ENCODE measurements around the gene SIPA1L3.

The SIPA1L3 gene

GRCh38 chr19:38239816-38240215, 332.8 kb downstream of the SIPA1L3 start:
- DNase-seq (ENCODE audit: low read depth): no peak

- DNase-seq (ENCODE audit: low read depth): no peak
Observed at GRCh38 chr19:38243279-38243673, 336.3 kb downstream of the SIPA1L3 start.

- DNase-seq (ENCODE audit: low read depth): peak; percentile 79
Observed at GRCh38 chr19:38245826-38246498, 339.0 kb downstream of the SIPA1L3 start.

GRCh38 chr19:38247126-38247525, 340.1 kb downstream of the SIPA1L3 start:
- peak; percentile 53 for DNase-seq (ENCODE audit: low read depth)

GRCh38 chr19:38247734-38248268, 340.8 kb downstream of the SIPA1L3 start:
- DNase-seq (ENCODE audit: low read depth): peak; percentile 44

DNA sequence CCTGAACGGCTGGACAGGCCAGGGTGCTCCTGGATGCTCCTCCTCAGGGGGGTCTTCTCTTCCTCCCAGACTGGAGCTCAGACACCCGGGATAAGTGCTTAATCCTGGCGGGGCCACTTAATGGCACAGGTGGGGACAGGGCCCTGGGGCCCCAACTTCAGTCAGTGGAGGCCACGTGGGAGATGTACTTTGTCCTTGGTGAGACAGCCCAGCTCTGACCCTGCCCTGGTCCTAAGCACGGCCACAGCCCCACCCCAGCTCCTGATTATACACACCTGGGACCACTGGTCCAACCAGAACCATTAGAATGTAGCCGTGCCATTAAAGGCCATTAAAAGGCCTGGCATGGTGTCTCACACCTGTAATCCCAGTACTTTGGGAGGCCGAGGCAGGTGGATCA, 341.4 kb downstream of the SIPA1L3 start:
- no peak for DNase-seq (ENCODE audit: low read depth)

- DNase-seq (ENCODE audit: low read depth): no peak
Observed at GRCh38 chr19:38250428-38250820, 343.4 kb downstream of the SIPA1L3 start.

GRCh38 chr19:38250821-38251563, 344.0 kb downstream of the SIPA1L3 start:
- DNase-seq (ENCODE audit: low read depth): peak; percentile 47

DNA sequence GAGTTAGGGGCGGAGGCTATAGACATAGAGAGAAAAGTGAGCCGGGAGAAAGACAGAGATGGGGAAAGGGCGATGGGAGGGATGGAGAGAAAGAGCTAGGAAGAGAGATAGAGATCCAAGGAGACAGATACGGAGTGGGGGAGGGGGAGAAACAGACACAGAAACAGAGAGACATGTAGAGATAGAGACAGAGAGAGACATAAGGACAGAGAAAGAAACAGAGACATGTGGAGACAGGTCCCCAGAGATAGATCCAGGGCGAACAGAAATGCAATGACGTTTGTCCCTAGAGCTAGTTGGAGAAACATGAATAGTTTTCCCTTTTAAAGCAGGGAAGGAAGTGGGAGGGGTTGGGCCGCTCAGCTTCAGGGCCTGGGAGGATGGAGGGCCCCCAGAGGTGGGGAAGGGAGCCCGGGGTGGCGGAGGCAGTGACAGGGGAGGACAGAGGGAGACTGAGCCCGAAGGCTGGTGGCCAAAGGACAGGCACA, 344.6 kb downstream of the SIPA1L3 start:
- DNase-seq (ENCODE audit: low read depth): peak; percentile 77

- DNase-seq (ENCODE audit: low read depth): no peak
Observed at GRCh38 chr19:38252385-38252784, 345.4 kb downstream of the SIPA1L3 start.

DNA sequence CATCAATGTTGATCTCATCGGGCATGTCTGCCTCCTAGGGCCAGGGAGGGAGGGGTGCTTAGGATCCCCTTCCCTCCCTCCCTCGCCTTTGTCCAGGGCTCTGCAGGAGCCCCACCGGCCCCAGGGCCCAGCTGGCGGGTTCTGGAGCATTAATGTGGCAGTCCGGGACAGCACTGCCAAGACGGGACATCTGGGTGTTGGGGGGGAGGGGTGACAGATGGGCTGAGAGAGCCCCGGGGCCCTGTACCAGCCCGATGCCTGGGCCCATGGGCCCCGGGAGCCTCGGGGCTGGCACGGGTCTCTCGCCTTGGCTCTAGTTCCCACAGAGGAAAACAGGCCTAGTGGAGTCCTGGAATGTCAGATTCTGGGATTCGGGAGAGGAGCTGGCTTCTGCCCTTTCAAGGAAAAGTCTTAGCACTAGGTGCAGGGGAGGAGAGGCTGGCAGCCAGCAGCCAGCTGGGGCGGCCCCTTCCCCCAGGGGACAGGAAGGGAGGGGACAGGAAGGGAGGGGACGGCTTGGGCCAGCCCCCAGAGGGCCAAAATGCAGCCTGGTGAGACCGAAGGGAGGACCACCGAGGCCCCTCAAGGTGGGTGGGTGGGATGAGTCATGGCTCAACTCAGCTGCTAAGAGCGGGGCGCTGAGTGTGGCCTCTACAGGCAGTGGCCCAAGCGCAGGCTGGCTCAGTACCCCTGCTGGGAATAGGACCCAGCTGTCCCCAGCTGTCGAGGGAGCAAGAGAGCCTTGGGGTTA, 346.1 kb downstream of the SIPA1L3 start:
- no peak for DNase-seq (ENCODE audit: low read depth)

GRCh38 chr19:38253788-38254187, 346.8 kb downstream of the SIPA1L3 start:
- no peak for DNase-seq (ENCODE audit: low read depth)

DNA sequence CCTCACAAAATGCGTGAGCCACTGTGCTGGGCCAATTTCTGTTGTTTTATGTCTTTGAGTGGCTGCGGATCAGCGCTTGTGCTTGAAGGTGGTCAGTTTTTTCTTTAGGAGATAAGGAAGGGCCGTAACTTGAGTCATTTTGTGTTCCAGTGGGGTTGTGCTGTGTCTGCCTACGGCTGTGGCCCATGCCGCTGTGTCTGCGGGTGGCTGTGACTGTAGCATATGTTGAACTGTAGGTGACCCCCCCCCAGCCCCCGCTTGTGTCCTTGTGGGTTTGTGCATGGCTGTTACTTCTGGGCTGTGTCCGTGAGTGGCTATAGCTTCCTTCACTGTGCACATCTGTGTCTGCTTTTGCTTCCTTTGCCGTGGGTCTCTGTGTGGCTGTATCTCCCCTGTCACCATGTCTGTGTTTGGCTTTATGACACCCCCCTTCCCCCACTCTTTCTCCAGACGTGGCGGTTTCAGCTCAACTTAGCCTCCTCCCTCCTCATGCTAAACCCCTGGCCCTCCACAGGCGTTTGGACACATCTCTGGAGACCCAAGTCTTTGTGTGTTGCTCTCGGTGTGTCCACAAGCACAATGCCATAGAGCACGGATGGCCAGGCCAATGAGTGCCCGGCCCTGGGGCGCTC, 348.5 kb downstream of the SIPA1L3 start:
- no peak for DNase-seq (ENCODE audit: low read depth)
